ENCODE results near the gene CDH3.

CDH3 gene

GRCh38 chr16:68665501-68665900 is 20.4 kb downstream of the CDH3 start:
- DNase-seq (ENCODE audit: low read depth in 2 of 2), result no peak
- H3K4me3 ChIP-seq (replicated peaks in 1 of 2; ENCODE audit: low read depth in 2 of 2, low read length in 2 of 2), result no peak overlapping the region
- no peak for TF ChIP-seq CTCF (IDR thresholded peaks at IDR 0.05; ENCODE audit: low read depth, low read length)

- no peak overlapping the region for H3K4me3 ChIP-seq (replicated peaks in 1 of 2; ENCODE audit: low read depth in 2 of 2, low read length in 2 of 2)
- DNase-seq (ENCODE audit: low read depth in 2 of 2), result no peak
- TF ChIP-seq CTCF (IDR thresholded peaks at IDR 0.05; ENCODE audit: low read depth, low read length), result no peak
Observed at GRCh38 chr16:68668266-68668665, 23.2 kb downstream of the CDH3 start.

DNA sequence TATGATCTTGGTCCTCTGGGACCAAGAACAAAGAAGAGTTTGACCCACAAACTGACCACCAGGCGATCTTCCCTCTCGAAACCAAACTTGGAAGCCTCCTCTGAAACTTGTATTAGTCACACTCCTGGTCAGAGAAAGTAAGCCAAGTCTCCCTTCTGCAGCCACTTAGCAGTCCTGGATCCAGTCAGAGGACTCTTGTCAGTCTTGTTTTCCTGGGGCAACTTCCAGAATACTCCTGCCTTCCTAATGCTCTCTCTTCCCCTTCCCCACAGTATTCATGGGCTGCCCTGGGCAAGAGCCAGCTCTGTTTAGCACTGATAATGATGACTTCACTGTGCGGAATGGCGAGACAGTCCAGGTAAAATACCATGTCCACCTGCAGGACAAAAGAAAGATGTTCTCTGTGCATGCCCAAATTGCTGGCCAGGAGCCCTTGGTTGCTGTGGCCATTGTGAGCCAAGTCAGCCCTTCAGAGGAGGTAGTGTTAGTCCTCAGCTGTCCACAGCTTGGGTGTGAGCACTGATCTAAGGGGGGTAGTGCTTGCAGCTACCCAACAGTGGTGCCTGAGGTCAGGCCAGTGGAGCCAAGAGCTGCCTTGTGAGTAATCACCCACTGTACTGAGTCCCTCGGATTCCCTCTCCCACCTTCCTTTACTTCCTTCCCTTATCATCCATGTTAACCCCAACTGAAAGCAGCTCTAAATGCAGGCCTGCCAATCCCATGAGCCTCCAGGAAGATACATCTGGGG is 31.2 kb downstream of the CDH3 start:
- no peak for DNase-seq (ENCODE audit: low read depth in 2 of 2)
- no peak for TF ChIP-seq CTCF (IDR thresholded peaks at IDR 0.05; ENCODE audit: low read depth, low read length)
- no peak overlapping the region for H3K4me3 ChIP-seq (replicated peaks in 1 of 2; ENCODE audit: low read depth in 2 of 2, low read length in 2 of 2)

DNA sequence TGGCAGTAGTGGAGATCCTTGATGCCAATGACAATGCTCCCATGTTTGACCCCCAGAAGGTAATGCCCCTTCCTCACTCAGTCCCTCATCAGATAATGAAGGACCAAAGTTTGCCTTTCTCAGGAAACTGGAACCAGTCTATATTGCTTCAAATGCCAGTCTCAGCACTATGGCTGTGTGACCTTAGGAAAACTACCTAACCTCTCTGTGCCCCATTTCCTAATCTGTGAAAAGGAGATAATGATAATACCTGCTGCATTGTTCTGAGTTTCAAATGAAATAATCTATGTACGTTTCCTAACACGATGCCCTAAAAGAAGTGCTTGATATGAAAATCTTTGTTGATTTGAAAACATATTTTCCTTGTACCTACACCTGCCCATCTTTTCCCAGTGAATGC is 35.9 kb downstream of the CDH3 start:
- H3K4me3 ChIP-seq (replicated peaks in 1 of 2; ENCODE audit: low read depth in 2 of 2, low read length in 2 of 2), result no peak overlapping the region
- no peak for DNase-seq (ENCODE audit: low read depth in 2 of 2)
- no peak for TF ChIP-seq CTCF (IDR thresholded peaks at IDR 0.05; ENCODE audit: low read depth, low read length)

DNA sequence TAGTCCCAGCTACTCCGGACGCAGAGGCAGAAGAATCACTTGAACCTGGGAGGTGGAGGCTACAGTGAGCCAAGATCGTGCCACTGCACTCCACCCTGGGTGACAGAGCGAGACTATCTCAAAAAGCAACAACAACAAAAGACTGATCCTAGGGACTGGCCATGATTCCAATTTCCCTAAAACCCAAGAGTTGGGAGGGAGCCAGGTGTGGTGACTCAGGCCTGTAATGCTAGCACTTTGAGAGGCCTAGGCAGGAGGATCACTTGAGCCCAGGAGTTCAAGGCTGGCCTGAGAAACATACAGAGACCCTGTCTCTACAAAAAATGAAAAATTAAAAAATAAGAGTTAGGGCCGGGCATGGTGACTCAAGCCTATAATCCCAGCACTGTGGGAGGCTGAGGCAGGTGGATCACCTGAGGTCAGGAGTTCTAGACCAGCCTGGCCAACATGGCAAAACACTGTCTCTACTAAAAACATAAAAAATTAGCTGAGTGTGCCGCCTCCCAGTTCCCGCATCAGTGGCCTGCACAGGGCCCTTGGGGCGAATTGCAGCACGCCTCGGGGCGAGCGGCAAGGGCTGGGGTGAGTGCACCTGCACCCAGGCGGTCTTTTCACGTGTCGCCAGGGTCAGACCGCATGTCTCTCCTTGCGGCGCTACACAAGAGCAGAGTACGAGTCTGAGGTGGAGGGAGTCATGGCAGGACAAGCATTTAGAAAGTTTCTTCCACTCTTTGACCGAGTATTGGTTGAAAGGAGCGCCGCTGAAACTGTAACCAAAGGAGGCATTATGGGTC is 40.8 kb downstream of the CDH3 start:
- no peak overlapping the region for H3K4me3 ChIP-seq (replicated peaks in 1 of 2; ENCODE audit: low read depth in 2 of 2, low read length in 2 of 2)
- no peak for TF ChIP-seq CTCF (IDR thresholded peaks at IDR 0.05; ENCODE audit: low read depth, low read length)
- no peak for DNase-seq (ENCODE audit: low read depth in 2 of 2)

GRCh38 chr16:68686905-68687304 is 41.8 kb downstream of the CDH3 start:
- TF ChIP-seq CTCF (IDR thresholded peaks at IDR 0.05; ENCODE audit: low read depth, low read length), result no peak

More at GRCh38 chr16:68686905-68687304, 41.8 kb downstream of the CDH3 start:
- H3K4me3 ChIP-seq (replicated peaks in 1 of 2; ENCODE audit: low read depth in 2 of 2, low read length in 2 of 2), result no peak overlapping the region
- DNase-seq (ENCODE audit: low read depth in 2 of 2), result no peak
